ENCODE data around the gene SCARB1. TPM values are rescaled to one million over a fixed set of nuclear protein-coding genes. Genes with fewer than 3 reads are reported as not detected.

SCARB1 gene
- total RNA-seq, 1 experiment from 2014 or later = 106 TPM

DNA sequence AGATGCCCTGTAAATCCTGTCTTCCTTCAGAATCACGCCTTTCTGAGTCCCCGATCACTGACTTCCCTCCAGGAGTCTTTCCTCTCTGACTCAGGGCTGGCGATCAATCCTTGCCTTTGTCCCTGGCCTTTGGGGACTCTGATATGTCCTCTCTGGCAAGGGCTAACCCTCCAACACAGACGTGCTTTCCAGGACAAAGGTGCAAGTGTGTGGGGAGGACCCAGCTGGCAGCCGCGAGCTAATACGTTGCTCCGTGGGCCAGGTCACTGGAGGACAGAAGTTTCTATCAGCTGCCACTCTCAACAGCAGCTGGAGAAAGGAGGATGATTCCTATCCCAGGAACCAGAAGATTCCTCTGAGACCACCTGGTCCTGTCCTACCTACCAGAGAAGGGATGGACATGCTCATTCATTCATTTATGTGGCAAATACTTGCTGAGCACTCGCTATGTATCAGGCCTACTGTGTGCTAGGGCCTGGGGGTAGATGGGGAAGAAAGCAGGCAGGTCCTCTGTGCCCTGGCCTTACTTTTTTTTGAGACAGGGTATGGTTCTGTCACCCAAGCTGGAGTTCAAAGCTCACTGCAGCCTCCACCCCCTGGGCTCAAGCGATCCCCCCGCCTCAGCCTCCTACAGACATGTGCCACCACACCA is 8.5 kb upstream of the SCARB1 start:
- no peaks in the 10 kb centered on the region for H3K9me3 ChIP-seq
- Mint-ChIP-seq H3K9me3 (ENCODE audit: unreplicated experiment) (no peaks in the 10 kb centered on the region), H3K27me3 (ENCODE audit: insufficient read depth, unreplicated experiment) (no peaks in the 10 kb centered on the region), H3K36me3 (ENCODE audit: insufficient read depth, unreplicated experiment) (no peaks in the 10 kb centered on the region), H3K4me3 (ENCODE audit: unreplicated experiment) (no peak overlapping the region), H3K4me1 (ENCODE audit: low read depth, unreplicated experiment) (peaks cover 17% of the 10 kb centered on the region), H3K27ac (ENCODE audit: unreplicated experiment) (no peak overlapping the region)
- DNase-seq = no peak
- H3K4me3 ChIP-seq (ENCODE audit: low read depth, low read length) = no peak overlapping the region
- no TSS peak for BruUV-seq (replicated peaks)
- CTCF ChIA-PET = no interaction called here
- peaks cover 19% of the 10 kb centered on the region for H3K4me1 ChIP-seq
- POLR2A ChIA-PET = interaction anchor here (0.5 kb wide), 1 partner anchor 98 kb away, joined by 19 read pairs; no protein-coding TSS in a partner anchor
- no peaks in the 10 kb centered on the region for H3K27me3 ChIP-seq (replicated peaks; ENCODE audit: control insufficient read depth, insufficient read depth, low read length)
- TF ChIP-seq CTCF (IDR thresholded peaks at IDR 0.05; ENCODE audit: insufficient read depth in 1 of 2, low read depth in 1 of 2, low read length in 1 of 2, severe bottlenecking in 1 of 2, unreplicated experiment in 1 of 2) = no peak
- H3K36me3 ChIP-seq (ENCODE audit: control insufficient read depth, insufficient read depth, low read length) = no peaks in the 10 kb centered on the region
- intact Hi-C loops (cut with micrococcal nuclease; ENCODE audit: unreplicated experiment) = no loop called here

DNA sequence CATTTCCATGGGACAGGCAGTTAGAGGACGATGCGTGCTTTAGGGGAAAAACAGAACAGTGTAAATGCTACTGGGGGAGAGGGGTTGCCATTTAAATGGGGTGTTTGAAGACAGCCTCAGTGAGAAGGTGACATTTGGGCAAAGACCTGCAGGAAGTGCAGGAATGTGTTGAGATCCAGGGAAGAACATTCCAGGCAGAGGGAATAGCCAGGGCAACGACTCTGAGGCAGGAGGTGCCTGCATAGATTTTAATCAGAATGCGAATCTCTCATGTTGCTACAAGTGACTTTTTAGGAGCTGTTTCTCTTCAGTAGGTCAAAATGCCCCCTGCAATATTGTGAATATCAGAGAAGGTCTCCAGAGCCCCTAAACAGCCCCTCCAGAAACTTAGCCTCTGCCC is 7.6 kb upstream of the SCARB1 start:
- intact Hi-C loops (cut with micrococcal nuclease; ENCODE audit: unreplicated experiment) = no loop called here
- H3K36me3 Mint-ChIP-seq (ENCODE audit: insufficient read depth, unreplicated experiment) = no peaks in the 10 kb centered on the region
- POLR2A ChIA-PET = interaction anchor here (1.1 kb wide), 1 partner anchor 14 kb away, joined by 3 read pairs; no protein-coding TSS in a partner anchor
- Histone ChIP-seq H3K9me3 (no peaks in the 10 kb centered on the region), H3K4me1 (peaks cover 19% of the 10 kb centered on the region), H3K27me3 (replicated peaks; ENCODE audit: control insufficient read depth, insufficient read depth, low read length) (no peaks in the 10 kb centered on the region), H3K36me3 (ENCODE audit: control insufficient read depth, insufficient read depth, low read length) (no peaks in the 10 kb centered on the region), H3K4me3 (ENCODE audit: low read depth, low read length) (no peak overlapping the region)
- DNase-seq = no peak
- H3K4me1 Mint-ChIP-seq (ENCODE audit: low read depth, unreplicated experiment) = peaks cover 23% of the 10 kb centered on the region
- TF ChIP-seq CTCF (IDR thresholded peaks at IDR 0.05; ENCODE audit: insufficient read depth in 1 of 2, low read depth in 1 of 2, low read length in 1 of 2, severe bottlenecking in 1 of 2, unreplicated experiment in 1 of 2) = no peak
- H3K27ac Mint-ChIP-seq (ENCODE audit: unreplicated experiment) = no peak overlapping the region
- no peak overlapping the region for H3K4me3 Mint-ChIP-seq (ENCODE audit: unreplicated experiment)
- CTCF ChIA-PET = no interaction called here
- H3K9me3 Mint-ChIP-seq (ENCODE audit: unreplicated experiment) = no peaks in the 10 kb centered on the region
- no peaks in the 10 kb centered on the region for H3K27me3 Mint-ChIP-seq (ENCODE audit: insufficient read depth, unreplicated experiment)
- BruUV-seq (replicated peaks) = no TSS peak

- intact Hi-C loops (cut with micrococcal nuclease; ENCODE audit: unreplicated experiment) = no loop called here
- Histone ChIP-seq H3K27me3 (replicated peaks; ENCODE audit: control insufficient read depth, insufficient read depth, low read length) (no peaks in the 10 kb centered on the region), H3K36me3 (ENCODE audit: control insufficient read depth, insufficient read depth, low read length) (no peaks in the 10 kb centered on the region), H3K4me3 (ENCODE audit: low read depth, low read length) (no peak overlapping the region), H3K9me3 (no peaks in the 10 kb centered on the region), H3K4me1 (peaks cover 13% of the 10 kb centered on the region)
- ChIA-PET POLR2A (interaction anchor here (0.6 to 1.1 kb wide), 2 partner anchors 15 to 18 kb away, joined by 3 to 4 read pairs; no protein-coding TSS in a partner anchor), CTCF (interaction anchor here (0.6 kb wide), 1 partner anchor 46 kb away, joined by 4 read pairs; no protein-coding TSS in a partner anchor)
- no peaks in the 10 kb centered on the region for H3K9me3 Mint-ChIP-seq (ENCODE audit: unreplicated experiment)
- H3K4me1 Mint-ChIP-seq (ENCODE audit: low read depth, unreplicated experiment) = peaks cover 22% of the 10 kb centered on the region
- TF ChIP-seq CTCF (IDR thresholded peaks at IDR 0.05; ENCODE audit: insufficient read depth in 1 of 2, low read depth in 1 of 2, low read length in 1 of 2, severe bottlenecking in 1 of 2, unreplicated experiment in 1 of 2) = no peak
- no peak for DNase-seq
- H3K4me3 Mint-ChIP-seq (ENCODE audit: unreplicated experiment) = no peak overlapping the region
- H3K36me3 Mint-ChIP-seq (ENCODE audit: insufficient read depth, unreplicated experiment) = no peaks in the 10 kb centered on the region
- H3K27me3 Mint-ChIP-seq (ENCODE audit: insufficient read depth, unreplicated experiment) = no peaks in the 10 kb centered on the region
- H3K27ac Mint-ChIP-seq (ENCODE audit: unreplicated experiment) = no peak overlapping the region
- no TSS peak for BruUV-seq (replicated peaks)
These were observed 6.9 kb upstream of the SCARB1 start for GRCh38 chr12:124870515-124870914.
